ENCODE results near the gene LRRC8E.

DNA sequence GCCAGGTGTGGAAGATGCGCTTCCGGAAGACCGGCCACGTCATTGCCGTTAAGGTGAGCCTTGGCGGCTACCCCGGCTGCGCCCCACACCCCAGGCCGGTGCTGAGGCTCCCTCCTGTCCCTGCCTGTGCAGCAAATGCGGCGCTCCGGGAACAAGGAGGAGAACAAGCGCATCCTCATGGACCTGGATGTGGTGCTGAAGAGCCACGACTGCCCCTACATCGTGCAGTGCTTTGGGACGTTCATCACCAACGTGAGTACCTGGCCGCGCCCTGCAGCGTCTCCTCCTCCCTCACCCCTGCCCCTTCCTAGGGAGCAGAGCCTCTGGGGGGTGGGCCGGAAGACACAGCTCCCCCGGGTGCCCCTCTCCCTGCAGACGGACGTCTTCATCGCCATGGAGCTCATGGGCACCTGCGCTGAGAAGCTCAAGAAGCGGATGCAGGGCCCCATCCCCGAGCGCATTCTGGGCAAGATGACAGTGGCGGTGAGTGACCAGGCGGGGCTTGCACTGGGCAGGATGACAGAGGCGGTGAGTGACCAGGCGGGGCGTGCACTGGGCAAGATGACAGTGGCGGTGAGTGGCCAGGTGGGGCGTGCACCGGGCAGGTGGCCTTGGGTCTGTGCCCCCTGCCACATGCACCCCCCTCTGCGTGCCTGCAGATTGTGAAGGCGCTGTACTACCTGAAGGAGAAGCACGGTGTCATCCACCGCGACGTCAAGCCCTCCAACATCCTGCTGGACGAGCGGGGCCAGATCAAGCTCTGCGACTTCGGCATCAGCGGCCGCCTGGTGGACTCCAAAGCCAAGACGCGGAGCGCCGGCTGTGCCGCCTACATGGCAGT lies 22.2 kb downstream of the LRRC8E start:
- TF ChIP-seq JUND (IDR thresholded peaks at IDR 0.05; ENCODE audit: low read length) (no peak), HDAC2 (IDR thresholded peaks at IDR 0.05; ENCODE audit: borderline replicate concordance in 1 of 2, low read depth in 2 of 2, low read length in 2 of 2) (no peak)
- TF ChIP-seq, protein P1, sequence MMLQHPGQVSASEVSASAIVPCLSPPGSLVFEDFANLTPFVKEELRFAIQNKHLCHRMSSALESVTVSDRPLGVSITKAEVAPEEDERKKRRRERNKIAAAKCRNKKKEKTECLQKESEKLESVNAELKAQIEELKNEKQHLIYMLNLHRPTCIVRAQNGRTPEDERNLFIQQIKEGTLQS (IDR thresholded peaks at IDR 0.05; ENCODE audit: insufficient read depth, low read depth, low read length), result no peak

All from H1 (cell line).